ENCODE data around the gene DESI1.
"Not testable (repeated sequence)": the region's sequence is repeated elsewhere in the genome, so short reads cannot be mapped to it uniquely, and the experiment has no call there.

The DESI1 gene

GRCh38 chr22:41620589-41621098 is at the start of gene DESI1:
Gene DESI1, minus strand, starts transcription at chr22:41621043. Its CDS starts 204 bp downstream, at chr22:41620839.
- no peak for DNase-seq

GRCh38 chr22:41668971-41669911 is 48.4 kb upstream of the DESI1 start:
- DNase-seq = no peak

- no peak for DNase-seq
Observed at GRCh38 chr22:41664951-41665350, 44.1 kb upstream of the DESI1 start.

- no peak for DNase-seq
Observed at GRCh38 chr22:41664490-41664889, 43.6 kb upstream of the DESI1 start.

- DNase-seq = not testable (repeated sequence)
Observed at GRCh38 chr22:41663594-41663993, 42.8 kb upstream of the DESI1 start.

- no peak for DNase-seq
Observed at GRCh38 chr22:41661713-41662112, 40.9 kb upstream of the DESI1 start.

- DNase-seq = no peak
Observed at GRCh38 chr22:41661088-41661487, 40.2 kb upstream of the DESI1 start.

- DNase-seq = no peak
Observed at GRCh38 chr22:41660416-41660815, 39.6 kb upstream of the DESI1 start.

- no peak for DNase-seq
Observed at GRCh38 chr22:41659941-41660340, 39.1 kb upstream of the DESI1 start.

GRCh38 chr22:41658869-41659268 is 38.0 kb upstream of the DESI1 start:
- DNase-seq = no peak

GRCh38 chr22:41657709-41658108 is 36.9 kb upstream of the DESI1 start:
- DNase-seq = no peak

- no peak for DNase-seq
Observed at GRCh38 chr22:41656556-41656955, 35.7 kb upstream of the DESI1 start.

- no peak for DNase-seq
Observed at GRCh38 chr22:41654322-41654721, 33.5 kb upstream of the DESI1 start.

- DNase-seq = no peak
Observed at GRCh38 chr22:41650821-41651220, 30.0 kb upstream of the DESI1 start.

GRCh38 chr22:41650229-41650628 is 29.4 kb upstream of the DESI1 start:
- no peak for DNase-seq

GRCh38 chr22:41648432-41648831 is 27.6 kb upstream of the DESI1 start:
- no peak for DNase-seq

- DNase-seq = no peak
Observed at GRCh38 chr22:41647771-41648170, 26.9 kb upstream of the DESI1 start.

- DNase-seq = no peak
Observed at GRCh38 chr22:41642331-41643110, 21.7 kb upstream of the DESI1 start.

- no peak for DNase-seq
Observed at GRCh38 chr22:41641854-41642253, 21.0 kb upstream of the DESI1 start.

GRCh38 chr22:41638748-41639147 is 17.9 kb upstream of the DESI1 start:
- no peak for DNase-seq

- no peak for DNase-seq
Observed at GRCh38 chr22:41638124-41638523, 17.3 kb upstream of the DESI1 start.

- not testable (repeated sequence) for DNase-seq
Observed at GRCh38 chr22:41637623-41638022, 16.8 kb upstream of the DESI1 start.

GRCh38 chr22:41636467-41636866 is 15.6 kb upstream of the DESI1 start:
- no peak for DNase-seq

GRCh38 chr22:41634610-41635009 is 13.8 kb upstream of the DESI1 start:
- not testable (repeated sequence) for DNase-seq

Data from right hindlimb (tissue), 1 donor.